ENCODE data around the gene PDCD1. TPM values are rescaled to one million over a fixed set of nuclear protein-coding genes. Genes with fewer than 3 reads are reported as not detected.
A peak's percentile ranks its signal among the peaks of the same experiment; 100 is the strongest.

Gene PDCD1
- total RNA-seq, 2 donors from 2014 or later = 1.0 to 17.5 TPM

DNA sequence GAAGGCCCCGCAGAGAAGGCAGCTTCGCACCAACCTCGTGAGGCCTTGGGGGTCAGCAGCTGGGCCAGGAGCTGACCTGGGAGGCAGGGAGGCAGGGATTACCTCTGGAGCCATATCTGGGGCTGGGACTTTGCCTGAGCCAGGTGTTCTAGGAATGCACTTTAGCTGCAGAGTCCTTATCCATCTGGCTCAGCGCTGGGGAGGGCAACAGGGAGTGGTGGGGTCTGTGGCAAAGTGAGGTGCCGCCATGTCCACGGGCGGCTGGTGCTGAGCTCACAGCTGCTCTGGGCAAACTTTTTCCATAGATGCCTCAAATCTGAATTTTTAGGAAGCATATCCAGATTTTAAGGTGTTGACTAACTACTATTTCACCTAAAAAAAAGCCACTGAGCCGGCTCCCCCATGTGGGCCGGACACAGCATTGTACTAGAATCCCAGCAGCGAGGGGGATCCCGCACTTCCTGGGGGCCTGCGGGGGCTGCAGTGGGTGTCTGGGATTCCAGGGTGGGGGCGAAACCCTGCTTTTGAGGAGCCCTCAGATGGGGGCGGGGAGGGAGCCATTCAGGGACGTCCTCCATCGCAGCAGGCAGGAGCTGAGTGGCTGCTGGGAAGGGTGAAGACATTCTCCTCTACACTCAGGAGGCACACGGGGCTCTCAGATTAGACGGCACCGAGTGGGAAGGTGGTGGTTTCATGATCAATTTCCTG is 45.5 kb upstream of the PDCD1 start:
- TF ChIP-seq CTCF (IDR thresholded peaks at IDR 0.05) = no peak
- Histone ChIP-seq H3K9me3 (no peaks in the 10 kb centered on the region), H3K27ac (no peak overlapping the region), H3K36me3 (no peaks in the 10 kb centered on the region), H3K4me3 (no peak overlapping the region), H3K4me1 (peaks cover 0 to 29% of the 10 kb centered on the region in 2 donors), H3K27me3 (no peaks in the 10 kb centered on the region)
- no peak for DNase-seq (ENCODE audit: low spot score)

- no peak for TF ChIP-seq CTCF (IDR thresholded peaks at IDR 0.05)
- DNase-seq (ENCODE audit: low spot score) = no peak
- no peaks in the 10 kb centered on the region for H3K36me3 ChIP-seq
- no peaks in the 10 kb centered on the region for H3K9me3 ChIP-seq
- peaks cover 0 to 29% of the 10 kb centered on the region in 2 donors for H3K4me1 ChIP-seq
- no peak overlapping the region for H3K27ac ChIP-seq
- no peaks in the 10 kb centered on the region for H3K27me3 ChIP-seq
- H3K4me3 ChIP-seq = no peak overlapping the region
Observed at GRCh38 chr2:241903121-241904010, 44.7 kb upstream of the PDCD1 start.

DNA sequence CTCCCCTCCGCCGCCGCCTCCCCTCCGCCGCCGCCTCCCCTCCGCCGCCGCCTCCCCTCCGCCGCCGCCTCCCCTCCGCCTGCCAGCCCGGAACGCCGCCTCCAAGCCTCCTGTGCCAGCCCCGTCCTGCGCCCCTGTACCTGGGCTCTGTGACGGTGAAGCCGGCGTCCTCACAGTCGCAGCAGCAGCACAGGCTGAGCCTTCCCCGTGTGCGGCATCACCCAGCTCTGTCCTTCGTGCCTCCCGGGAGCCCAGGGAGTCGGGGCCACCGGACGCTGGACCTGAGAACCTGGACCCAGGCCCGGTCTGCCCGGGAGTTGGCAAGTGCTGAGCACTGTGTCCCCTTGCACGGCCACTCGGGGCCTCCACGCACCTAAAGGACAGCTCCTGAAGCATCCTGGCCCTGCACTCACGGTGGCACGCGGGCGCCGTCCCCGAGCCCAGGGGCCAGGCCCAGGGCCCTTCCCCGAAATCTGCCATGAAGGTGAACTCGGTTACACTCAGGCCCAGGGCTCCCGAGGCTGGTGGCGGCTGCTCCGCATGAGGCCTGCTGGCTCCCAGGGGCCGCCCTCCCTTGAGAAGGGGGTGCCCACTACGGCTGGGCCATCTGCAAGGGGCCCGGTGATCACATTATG is 43.8 kb upstream of the PDCD1 start:
- Histone ChIP-seq H3K9me3 (no peaks in the 10 kb centered on the region), H3K27me3 (no peaks in the 10 kb centered on the region), H3K4me3 (peak overlapping the region in 1 of 2 donors; percentile 50), H3K4me1 (peaks cover 0 to 29% of the 10 kb centered on the region in 2 donors), H3K36me3 (no peaks in the 10 kb centered on the region), H3K27ac (no peak overlapping the region)
- DNase-seq (ENCODE audit: low spot score) = no peak
- no peak for TF ChIP-seq CTCF (IDR thresholded peaks at IDR 0.05)

GRCh38 chr2:241901500-241902351 is 43.0 kb upstream of the PDCD1 start:
- no peaks in the 10 kb centered on the region for H3K36me3 ChIP-seq
- H3K27me3 ChIP-seq = no peaks in the 10 kb centered on the region
- peak in 1 of 2 donors; percentile 31 for TF ChIP-seq CTCF (IDR thresholded peaks at IDR 0.05)
- H3K9me3 ChIP-seq = no peaks in the 10 kb centered on the region
- DNase-seq (ENCODE audit: low spot score) = no peak
- peaks cover 0 to 29% of the 10 kb centered on the region in 2 donors for H3K4me1 ChIP-seq
- H3K27ac ChIP-seq = no peak overlapping the region
- H3K4me3 ChIP-seq = peak overlapping the region in 1 of 2 donors; percentile 50

GRCh38 chr2:241901018-241901380 is 42.3 kb upstream of the PDCD1 start:
- peaks cover 0 to 31% of the 10 kb centered on the region in 2 donors for H3K4me1 ChIP-seq
- no peak for DNase-seq (ENCODE audit: low spot score)
- H3K4me3 ChIP-seq = no peak overlapping the region
- no peaks in the 10 kb centered on the region for H3K9me3 ChIP-seq
- no peaks in the 10 kb centered on the region for H3K36me3 ChIP-seq
- no peaks in the 10 kb centered on the region for H3K27me3 ChIP-seq
- H3K27ac ChIP-seq = no peak overlapping the region
- TF ChIP-seq CTCF (IDR thresholded peaks at IDR 0.05) = no peak

Data from right atrium auricular region (tissue), 2 donors.